Fibroblast of lung (primary cell): ENCODE results near the gene CDX1. TPM values are rescaled to one million over a fixed set of nuclear protein-coding genes. Genes with fewer than 3 reads are reported as not detected.

Experiments
- DNase-seq, 2 donors: peaks; one replicate each; pipeline versions ENCODE4 v3.0.0 to v3.0.0-alpha.2; 2010; ENCODE audit warnings: low read depth in 2 of 2
- H2AFZ ChIP-seq: 2 replicates; pipeline ENCODE4 v1.5.1; 2012; ENCODE audit warnings: low read length, control low read depth, inconsistent platforms
- H3K27ac ChIP-seq: 2 replicates; pipeline ENCODE4 v1.5.1; 2011; ENCODE audit warnings: low read length, control low read depth; ENCODE audit not compliant: insufficient read depth
- H3K27me3 ChIP-seq: 2 replicates; pipeline ENCODE4 v1.5.1; 2011; ENCODE audit warnings: mild to moderate bottlenecking, low read length; ENCODE audit not compliant: control insufficient read depth, insufficient read depth
- H3K36me3 ChIP-seq: 2 replicates; pipeline ENCODE4 v1.5.1; 2011; ENCODE audit warnings: low read length; ENCODE audit not compliant: control insufficient read depth, insufficient read depth
- H3K4me1 ChIP-seq: 2 replicates; pipeline ENCODE4 v1.5.1; 2011; ENCODE audit warnings: low read length; ENCODE audit not compliant: control insufficient read depth, insufficient read depth; ENCODE audit errors: extremely low read depth
- H3K4me2 ChIP-seq: 2 replicates; pipeline ENCODE4 v1.5.1; 2011; ENCODE audit warnings: low read length, control low read depth; ENCODE audit not compliant: insufficient read depth; ENCODE audit errors: extremely low read depth
- H3K4me3 ChIP-seq, 4 experiments: fragments of 200-600 bp in 1 of 4; sonication (generic) in 1 of 4; replicated peaks in 1 of 4; 2 replicates each; pipeline ENCODE4 v1.5.1; 2011 to 2016; ENCODE audit warnings: low read length in 4 of 4, low read depth in 3 of 4, mild to moderate bottlenecking in 3 of 4, control low read depth in 2 of 4, inconsistent platforms in 1 of 4, mixed read lengths in 1 of 4; ENCODE audit not compliant: insufficient read depth in 1 of 4; ENCODE audit errors: control extremely low read depth in 1 of 4
- H3K79me2 ChIP-seq: 2 replicates; pipeline ENCODE4 v1.5.1; 2012; ENCODE audit warnings: mild to moderate bottlenecking, low read length, inconsistent platforms; ENCODE audit not compliant: control insufficient read depth, insufficient read depth
- H3K9ac ChIP-seq: 2 replicates; pipeline ENCODE4 v1.5.1; 2011; ENCODE audit warnings: mild to moderate bottlenecking, low read length, control low read depth; ENCODE audit not compliant: insufficient read depth
- H3K9me3 ChIP-seq: 2 replicates; pipeline ENCODE4 v1.5.1; 2012; ENCODE audit warnings: low read depth, low read length; ENCODE audit not compliant: control insufficient read depth, insufficient read depth
- H4K20me1 ChIP-seq: 2 replicates; pipeline ENCODE4 v1.5.1; 2011; ENCODE audit warnings: low read length; ENCODE audit not compliant: control insufficient read depth, insufficient read depth; ENCODE audit errors: extremely low read depth
- CTCF ChIP-seq, 2 donors: IDR thresholded peaks in 1 of 2; conservative IDR thresholded peaks in 1 of 2; 1 replicate in 1 of 2; 2 replicates in 1 of 2; pipeline ENCODE4 v1.5.1; 2011 to 2012; ENCODE audit warnings: low read length in 2 of 2, control low read depth in 1 of 2, inconsistent platforms in 1 of 2, low read depth in 1 of 2, mild to moderate bottlenecking in 1 of 2
- EZH2 ChIP-seq: IDR thresholded peaks from 2 replicates; pipeline ENCODE4 v1.5.1; 2012; ENCODE audit warnings: low read length, control low read depth, mild to moderate bottlenecking; ENCODE audit errors: missing control alignments
- polyA plus RNA-seq, 2 donors: library from polyadenylated mRNA; depleted of rRNA in 1 of 2; stranded (reverse) in 1 of 2; unstranded in 1 of 2; fragments of >200 nt; gene quantifications; 2 replicates each; pipeline ENCODE4 v1.2.1, GENCODE V29; 2011 to 2012; ENCODE audit warnings: missing spikeins in 1 of 2
- total RNA-seq: library from RNA; depleted of rRNA; stranded (reverse); fragments of >200 nt; gene quantifications from 2 replicates; pipeline ENCODE4 v1.2.1, GENCODE V29; 2014

Gene CDX1
- total and polyA plus RNA-seq, 2 donors (not counting 1 experiment from before 2014, with no cell fraction given), result 0.33 to 1.8 TPM

GRCh38 chr5:150133581-150134197, 32.9 kb upstream of the CDX1 start:
- Histone ChIP-seq H3K4me2 (no peak overlapping the region), H3K4me3 (no peak overlapping the region), H3K27ac (no peak overlapping the region), H4K20me1 (no peaks in the 10 kb centered on the region), H3K79me2 (peaks cover 59% of the 10 kb centered on the region), H3K27me3 (no peaks in the 10 kb centered on the region), H3K36me3 (peaks cover 56% of the 10 kb centered on the region), H2AFZ (no peak overlapping the region), H3K9me3 (no peaks in the 10 kb centered on the region), H3K9ac (no peak overlapping the region), H3K4me1 (peaks cover 79% of the 10 kb centered on the region)
- TF ChIP-seq EZH2 (no peak), CTCF (conservative IDR thresholded peaks at IDR 0.05 in 1 of 2, IDR thresholded peaks at IDR 0.05 in 1 of 2; ENCODE audit: low read depth in 1 of 2, low read length in 2 of 2) (no peak)
- DNase-seq, result no peak

- Histone ChIP-seq H3K27ac (peak overlapping the region; percentile 99), H3K4me3 (no peak overlapping the region), H3K9ac (peak overlapping the region; percentile 8), H3K36me3 (peaks cover 54% of the 10 kb centered on the region), H3K4me1 (peaks cover 83% of the 10 kb centered on the region), H3K27me3 (no peaks in the 10 kb centered on the region), H3K79me2 (peaks cover 62% of the 10 kb centered on the region), H3K4me2 (no peak overlapping the region), H2AFZ (no peak overlapping the region), H3K9me3 (no peaks in the 10 kb centered on the region), H4K20me1 (no peaks in the 10 kb centered on the region)
- no peak for TF ChIP-seq EZH2
- no peak for TF ChIP-seq CTCF (conservative IDR thresholded peaks at IDR 0.05 in 1 of 2, IDR thresholded peaks at IDR 0.05 in 1 of 2; ENCODE audit: low read depth in 1 of 2, low read length in 2 of 2)
- DNase-seq, result no peak
These were observed 32.4 kb upstream of the CDX1 start for GRCh38 chr5:150134198-150134588.

GRCh38 chr5:150135557-150136304, 30.8 kb upstream of the CDX1 start:
- Histone ChIP-seq H4K20me1 (no peaks in the 10 kb centered on the region), H3K79me2 (peaks cover 68% of the 10 kb centered on the region), H3K9me3 (no peaks in the 10 kb centered on the region), H3K9ac (peak overlapping the region; percentile 13), H3K27ac (peak overlapping the region; percentile 99), H3K27me3 (no peaks in the 10 kb centered on the region), H3K4me1 (peaks cover 85% of the 10 kb centered on the region), H3K4me2 (no peak overlapping the region), H3K4me3 (no peak overlapping the region), H3K36me3 (peaks cover 42% of the 10 kb centered on the region), H2AFZ (no peak overlapping the region)
- TF ChIP-seq EZH2, result no peak
- TF ChIP-seq CTCF (conservative IDR thresholded peaks at IDR 0.05 in 1 of 2, IDR thresholded peaks at IDR 0.05 in 1 of 2; ENCODE audit: low read depth in 1 of 2, low read length in 2 of 2), result no peak
- DNase-seq, result no peak
